ENCODE measurements around the gene EMILIN2.

DNA sequence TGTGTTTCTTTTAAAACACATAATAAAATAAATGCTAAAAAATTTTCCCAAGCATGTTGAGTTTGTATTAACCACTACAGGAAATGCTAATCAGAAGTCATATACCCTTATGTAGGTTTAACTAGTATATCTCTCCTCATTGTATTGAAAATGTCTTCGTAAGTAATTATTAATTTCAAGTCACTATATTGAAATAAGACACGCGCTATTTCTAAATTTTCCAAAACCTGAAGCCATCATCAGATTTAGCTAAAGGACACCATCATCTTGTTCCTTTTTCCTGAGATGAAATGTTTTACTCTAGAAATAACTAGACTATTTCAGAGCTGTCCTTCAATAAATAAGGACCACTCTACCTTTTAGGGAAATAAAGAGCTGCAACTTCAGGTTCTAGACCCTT is 87.2 kb downstream of the EMILIN2 start:
- no peak for TF ChIP-seq CTCF (IDR thresholded peaks at IDR 0.05; ENCODE audit: low read depth, low read length, poor library complexity, severe bottlenecking)
- no peak for TF ChIP-seq EZH2phosphoT487 (IDR thresholded peaks at IDR 0.05; ENCODE audit: borderline replicate concordance, low read length)
